DMS 273 treated with DMSO at 0.1 percent for 48 hours (cell line): Measurements from ENCODE around the gene PDE5A.
"Not testable (repeated sequence)": the region's sequence is repeated elsewhere in the genome, so short reads cannot be mapped to it uniquely, and the experiment has no call there.

Experiments
- DNase-seq: peaks from one replicate; lab custom pipeline; 2025; lab: John Stamatoyannopoulos, UW

Gene PDE5A

DNA sequence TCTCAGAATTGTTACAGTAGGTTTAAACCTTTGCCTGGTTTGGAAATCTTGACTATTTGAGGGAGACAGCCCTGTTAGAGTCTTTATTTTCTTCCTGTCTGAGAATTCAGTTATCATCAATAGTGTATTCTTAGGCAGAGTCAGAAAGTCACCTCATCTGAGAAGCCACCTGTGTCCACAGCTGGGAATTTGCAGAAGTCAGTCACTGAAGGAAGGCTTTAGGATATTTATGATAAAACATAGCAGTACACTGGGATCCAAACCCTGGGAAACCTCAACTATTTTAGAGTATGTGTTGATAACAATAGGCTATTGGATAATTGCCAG, 157.9 kb downstream of the PDE5A start:
- not testable (repeated sequence) for DNase-seq

DNA sequence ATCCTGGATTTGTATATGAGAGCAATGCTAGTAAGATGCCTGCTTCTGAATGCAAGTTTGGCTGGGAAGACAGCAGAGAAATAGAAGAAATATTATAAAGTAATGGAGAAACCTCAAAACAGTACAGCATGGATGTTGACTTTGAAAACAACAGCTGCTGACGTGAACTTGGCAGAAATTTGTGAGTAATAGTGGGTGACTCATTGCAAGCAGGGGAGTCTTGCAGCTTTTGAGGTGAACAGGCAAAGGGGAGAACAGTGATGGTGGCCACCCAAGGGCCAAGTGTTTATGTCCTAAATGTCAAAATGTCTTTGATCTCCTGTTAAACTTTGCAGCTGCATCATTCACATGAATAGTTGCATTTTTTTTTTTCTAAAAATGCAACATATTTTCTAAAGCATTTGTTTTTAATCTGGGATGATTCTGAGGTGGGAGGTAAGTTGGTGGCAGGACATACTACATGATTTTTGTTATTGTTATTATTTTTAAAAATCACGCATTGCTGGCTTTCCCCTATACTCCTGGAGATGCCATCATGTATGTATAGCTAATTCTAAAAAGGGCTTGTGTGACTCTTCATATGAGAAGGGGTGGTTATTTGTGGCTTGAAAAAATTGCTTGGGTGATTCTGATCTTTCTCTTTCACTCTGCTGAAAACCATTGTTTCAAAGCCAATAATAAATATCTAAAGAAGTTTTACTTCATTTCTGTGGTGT, 158.4 kb downstream of the PDE5A start:
- not testable (repeated sequence) for DNase-seq

DNA sequence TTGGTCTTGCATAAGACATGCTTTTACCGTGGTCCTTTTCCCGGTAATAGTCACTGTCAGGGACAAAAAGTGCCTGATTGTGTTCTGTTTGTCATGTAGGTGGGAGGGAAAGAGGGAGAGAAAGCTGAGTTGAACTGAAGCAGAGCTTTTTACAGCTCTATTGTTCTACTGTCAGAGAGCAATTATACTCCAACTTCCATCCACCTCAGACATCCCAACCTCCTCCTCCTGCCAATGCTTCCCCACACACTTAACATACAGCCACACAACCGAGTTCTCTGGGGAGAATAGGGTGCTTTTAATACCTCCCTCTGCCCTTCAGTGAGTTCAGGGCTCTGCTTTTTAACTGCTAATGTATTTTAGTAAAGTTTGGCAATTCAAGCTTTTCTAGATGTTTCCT, 159.6 kb downstream of the PDE5A start:
- not testable (repeated sequence) for DNase-seq

DNA sequence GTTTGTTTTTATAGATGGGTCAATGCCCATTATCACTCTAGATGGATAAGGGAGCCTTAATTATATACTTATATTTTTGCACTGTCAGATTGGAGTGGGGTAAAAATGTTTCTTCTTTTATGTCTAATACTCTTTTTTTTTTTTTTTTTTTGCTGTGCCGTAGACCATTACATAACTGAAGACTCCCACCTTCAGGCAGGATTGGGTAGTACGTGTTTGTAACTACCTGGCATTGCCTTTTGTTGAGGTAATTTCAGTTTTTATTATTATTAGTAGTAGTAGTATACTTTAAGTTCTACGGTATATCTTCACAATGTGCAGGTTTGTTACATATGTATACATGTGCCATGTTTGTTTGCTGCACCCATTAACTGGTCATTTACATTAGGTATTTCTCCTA, 165.9 kb downstream of the PDE5A start:
- DNase-seq = not testable (repeated sequence)

- not testable (repeated sequence) for DNase-seq
Observed at GRCh38 chr4:119455734-119456133, 172.9 kb downstream of the PDE5A start.

DNA sequence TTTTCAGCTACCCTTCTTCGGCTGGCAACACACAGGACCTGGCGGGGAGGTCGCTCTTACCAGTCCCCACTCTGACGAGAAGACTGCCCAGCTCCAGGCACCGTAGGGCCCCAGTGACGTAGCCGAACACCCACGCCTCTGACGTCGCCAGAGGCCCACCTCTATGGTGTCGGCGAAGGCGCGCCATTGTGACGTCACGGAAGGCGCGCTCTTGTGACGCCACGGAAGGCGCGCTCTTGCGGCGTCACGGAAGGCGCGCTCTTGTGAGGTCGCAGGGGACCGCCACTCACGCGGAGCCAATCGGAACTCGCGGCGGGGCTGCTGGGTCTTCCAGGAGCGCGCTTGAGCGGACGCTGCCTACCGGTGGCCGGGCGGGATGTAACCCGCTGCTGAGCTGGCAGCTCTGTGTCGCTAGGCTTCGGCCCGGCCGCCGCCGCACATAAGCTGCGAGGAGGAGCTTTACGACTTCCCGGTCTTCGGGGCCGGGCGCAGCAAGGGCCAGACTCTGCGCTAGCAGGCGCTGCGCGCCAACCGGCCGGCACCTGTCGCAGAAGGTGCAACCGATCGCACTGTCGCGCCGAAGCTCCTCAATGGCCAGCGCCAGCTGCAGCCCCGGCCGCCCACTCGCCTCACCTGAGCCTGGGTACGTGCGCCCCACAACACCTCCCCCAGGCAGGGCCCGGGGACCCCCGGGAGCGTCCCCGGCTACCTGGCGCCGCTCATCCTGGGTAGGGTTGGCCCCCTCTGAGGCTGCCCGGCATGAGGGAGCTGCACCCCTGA, 173.9 kb downstream of the PDE5A start:
- DNase-seq = peak; percentile 75

GRCh38 chr4:119454151-119454490, 174.5 kb downstream of the PDE5A start:
- not testable (repeated sequence) for DNase-seq

DNA sequence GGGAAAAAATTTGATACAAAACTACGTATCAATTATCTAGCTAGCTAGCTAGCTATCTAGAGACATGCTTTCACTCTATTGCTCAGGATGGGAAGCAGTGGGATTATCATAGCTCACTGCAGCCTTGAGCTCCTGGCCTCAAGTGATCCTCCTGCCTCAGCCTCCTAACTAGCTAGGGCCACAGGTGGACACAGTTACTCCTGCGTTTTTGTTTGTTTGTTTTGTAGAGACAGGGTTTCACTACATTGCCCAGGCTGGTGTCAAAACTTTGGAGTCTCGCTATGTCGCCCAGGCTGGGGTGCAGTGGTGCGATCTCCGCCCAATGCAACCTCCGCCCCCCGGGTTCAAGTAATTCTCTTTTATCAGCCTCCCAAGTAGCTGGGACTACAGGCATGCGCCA, 175.3 kb downstream of the PDE5A start:
- not testable (repeated sequence) for DNase-seq

DNA sequence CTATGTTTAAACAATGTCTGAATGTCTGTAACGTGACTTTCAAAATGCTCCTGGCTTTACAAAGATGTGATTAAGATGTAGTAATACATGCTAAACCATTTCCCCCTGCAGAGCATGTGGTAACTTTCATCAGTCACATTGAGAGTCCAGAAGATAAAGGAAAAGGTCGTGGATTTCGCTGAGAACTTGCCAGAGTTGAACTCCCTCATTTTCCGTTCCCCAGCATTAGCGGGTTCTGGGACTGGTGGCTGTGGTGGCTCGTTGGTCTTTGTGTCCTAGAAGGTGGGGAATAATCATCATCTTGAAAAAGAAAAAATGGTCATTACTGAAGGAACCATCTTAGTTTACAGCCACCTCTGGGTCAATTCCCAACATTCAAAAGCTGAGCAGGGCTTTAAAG, 178.8 kb downstream of the PDE5A start:
- DNase-seq = not testable (repeated sequence)
